ENCODE results near the gene ZEB2.

GRCh38 chr2:144504218-144504641 is 15.7 kb downstream of the ZEB2 start:
- TF ChIP-seq, protein P1, sequence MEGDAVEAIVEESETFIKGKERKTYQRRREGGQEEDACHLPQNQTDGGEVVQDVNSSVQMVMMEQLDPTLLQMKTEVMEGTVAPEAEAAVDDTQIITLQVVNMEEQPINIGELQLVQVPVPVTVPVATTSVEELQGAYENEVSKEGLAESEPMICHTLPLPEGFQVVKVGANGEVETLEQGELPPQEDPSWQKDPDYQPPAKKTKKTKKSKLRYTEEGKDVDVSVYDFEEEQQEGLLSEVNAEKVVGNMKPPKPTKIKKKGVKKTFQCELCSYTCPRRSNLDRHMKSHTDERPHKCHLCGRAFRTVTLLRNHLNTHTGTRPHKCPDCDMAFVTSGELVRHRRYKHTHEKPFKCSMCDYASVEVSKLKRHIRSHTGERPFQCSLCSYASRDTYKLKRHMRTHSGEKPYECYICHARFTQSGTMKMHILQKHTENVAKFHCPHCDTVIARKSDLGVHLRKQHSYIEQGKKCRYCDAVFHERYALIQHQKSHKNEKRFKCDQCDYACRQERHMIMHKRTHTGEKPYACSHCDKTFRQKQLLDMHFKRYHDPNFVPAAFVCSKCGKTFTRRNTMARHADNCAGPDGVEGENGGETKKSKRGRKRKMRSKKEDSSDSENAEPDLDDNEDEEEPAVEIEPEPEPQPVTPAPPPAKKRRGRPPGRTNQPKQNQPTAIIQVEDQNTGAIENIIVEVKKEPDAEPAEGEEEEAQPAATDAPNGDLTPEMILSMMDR (IDR thresholded peaks at IDR 0.05), result peak; percentile 43
- TF ChIP-seq EZH2 (IDR thresholded peaks at IDR 0.05) (no peak), EZH2phosphoT487 (IDR thresholded peaks at IDR 0.05) (no peak)
